8988T (cell line): ENCODE measurements around the gene NSUN4.
A peak's percentile ranks its signal among the peaks of the same experiment; 100 is the strongest.
"Not testable (repeated sequence)": the region's sequence is repeated elsewhere in the genome, so short reads cannot be mapped to it uniquely, and the experiment has no call there.

Experiments
- DNase-seq: peaks from one replicate; pipeline ENCODE4 v3.0.0; 2011

The NSUN4 gene

GRCh38 chr1:46340404-46341221 lies at the start of gene NSUN4:
NSUN4 (plus strand) TSS chr1:46340807; CDS start chr1:46340827, 20 bp downstream.
- peak; percentile 41 for DNase-seq

DNA sequence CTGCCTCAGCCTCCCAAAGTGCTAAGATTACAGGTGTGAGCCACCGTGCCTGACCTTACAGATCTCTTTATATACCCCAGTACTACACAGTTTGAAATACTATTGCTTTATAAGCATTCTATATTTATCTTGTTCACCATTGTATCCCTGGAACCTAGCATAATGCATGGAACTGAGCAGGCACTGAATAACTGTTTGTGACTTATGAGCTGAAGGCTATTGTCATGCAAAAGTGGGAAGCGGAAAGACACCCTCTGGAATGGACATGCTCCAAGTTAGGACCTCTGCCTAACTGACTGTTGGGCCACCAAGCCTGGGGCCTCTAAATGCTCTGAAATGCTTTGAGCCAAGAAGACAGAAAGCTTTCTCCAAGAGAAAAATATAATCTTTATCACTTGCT lies 45.3 kb upstream of the NSUN4 start:
- no peak for DNase-seq

- DNase-seq = no peak
Measured at GRCh38 chr1:46298387-46298786, 42.2 kb upstream of the NSUN4 start.

- DNase-seq = no peak
Measured at GRCh38 chr1:46300673-46301405, 39.8 kb upstream of the NSUN4 start.

DNA sequence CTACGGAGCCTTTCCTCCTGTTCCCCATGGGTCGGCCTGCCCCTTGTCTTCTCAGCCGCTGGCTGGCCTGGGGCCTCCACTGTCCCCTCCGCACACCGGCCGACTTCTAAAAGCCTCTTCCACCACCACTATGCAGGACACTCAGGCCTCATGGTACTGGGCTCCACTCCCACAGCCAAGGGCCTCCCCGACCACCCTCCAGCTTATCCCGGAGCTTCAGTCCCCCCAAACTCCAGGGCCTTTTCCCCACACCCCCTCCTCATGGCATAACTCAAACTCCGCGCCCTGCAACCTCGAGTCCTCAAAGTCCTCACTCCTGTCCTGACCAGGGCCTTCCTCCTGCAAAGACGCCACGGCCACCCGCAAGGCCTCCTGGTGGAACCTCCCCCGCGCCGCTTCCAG lies 39.2 kb upstream of the NSUN4 start:
- DNase-seq = no peak

DNA sequence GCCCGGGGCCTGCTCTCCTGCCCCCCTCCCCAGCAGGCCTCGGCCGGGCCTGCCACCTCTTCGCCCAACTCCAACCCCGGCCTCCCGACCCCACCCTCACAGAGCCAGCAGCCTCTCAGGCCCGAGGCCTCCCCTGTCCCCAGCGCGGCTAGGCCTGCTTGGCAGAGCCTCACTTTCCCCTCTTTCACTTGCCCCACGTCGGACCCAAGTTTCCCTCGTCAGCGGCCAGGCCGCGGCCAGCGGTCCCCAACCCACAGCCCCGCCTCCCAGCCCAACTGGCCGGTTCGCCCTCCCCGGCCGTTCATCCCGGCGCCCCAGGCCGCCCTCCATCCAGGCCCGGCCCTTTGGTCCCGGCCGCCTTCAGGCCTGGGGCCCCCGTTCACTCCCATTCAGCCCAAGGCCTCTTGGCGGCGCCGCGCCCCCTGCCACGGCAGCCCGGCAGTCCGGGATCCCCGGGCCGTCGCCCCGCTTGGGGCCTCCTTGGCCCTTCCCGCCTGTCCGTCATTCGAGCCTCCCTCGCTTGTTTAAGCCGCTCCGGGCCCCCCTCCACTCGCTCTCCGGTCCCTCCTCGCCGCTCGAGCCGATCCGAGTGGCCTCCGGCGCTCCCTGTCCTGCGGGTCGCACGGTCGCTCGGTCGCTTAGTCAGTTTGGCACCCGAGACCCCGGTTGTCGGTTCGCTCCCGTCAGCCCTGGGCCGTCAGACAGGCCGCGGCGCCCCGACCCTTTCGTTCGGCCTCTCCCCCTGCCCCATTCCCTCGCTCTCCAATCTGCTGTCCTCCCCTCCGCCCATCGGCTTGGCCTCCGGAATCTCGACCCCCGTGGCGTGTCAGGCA lies 38.6 kb upstream of the NSUN4 start:
- no peak for DNase-seq

GRCh38 chr1:46302641-46303037 lies 38.0 kb upstream of the NSUN4 start:
- no peak for DNase-seq

GRCh38 chr1:46303038-46303871 lies 37.4 kb upstream of the NSUN4 start, which contains the start of the genes LRRC41 and UQCRH:
LRRC41 (minus strand) TSS chr1:46303616; CDS start chr1:46303322, 294 bp downstream.
UQCRH (plus strand) TSS chr1:46303698; CDS start chr1:46303767, 69 bp downstream.
- DNase-seq = peak; percentile 72

DNA sequence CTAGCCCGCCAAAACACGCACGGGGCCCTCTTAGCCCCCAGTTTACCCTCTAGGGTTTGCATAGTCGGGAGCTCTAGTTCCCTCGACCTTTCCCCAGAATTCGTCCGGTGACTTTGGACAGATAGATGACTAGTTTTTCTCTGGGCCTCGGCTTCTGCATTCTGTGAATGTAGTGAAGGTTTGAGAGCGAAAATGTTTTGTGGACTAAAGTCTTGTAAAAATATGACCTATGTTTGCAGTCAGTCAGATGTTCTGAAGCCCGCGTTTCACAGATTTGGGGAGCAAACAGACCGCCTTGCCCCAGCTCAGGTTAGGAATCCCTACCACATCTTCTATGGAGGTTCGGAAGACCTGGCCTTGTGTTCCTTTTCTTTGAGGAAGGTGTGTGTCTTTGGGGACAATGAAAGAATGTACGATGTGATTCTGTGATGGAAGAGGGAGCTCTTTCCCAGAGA lies 36.7 kb upstream of the NSUN4 start:
- DNase-seq = no peak

- DNase-seq = no peak
Measured at GRCh38 chr1:46306159-46306530, 34.5 kb upstream of the NSUN4 start.

- no peak for DNase-seq
Measured at GRCh38 chr1:46309401-46310159, 31.0 kb upstream of the NSUN4 start.

DNA sequence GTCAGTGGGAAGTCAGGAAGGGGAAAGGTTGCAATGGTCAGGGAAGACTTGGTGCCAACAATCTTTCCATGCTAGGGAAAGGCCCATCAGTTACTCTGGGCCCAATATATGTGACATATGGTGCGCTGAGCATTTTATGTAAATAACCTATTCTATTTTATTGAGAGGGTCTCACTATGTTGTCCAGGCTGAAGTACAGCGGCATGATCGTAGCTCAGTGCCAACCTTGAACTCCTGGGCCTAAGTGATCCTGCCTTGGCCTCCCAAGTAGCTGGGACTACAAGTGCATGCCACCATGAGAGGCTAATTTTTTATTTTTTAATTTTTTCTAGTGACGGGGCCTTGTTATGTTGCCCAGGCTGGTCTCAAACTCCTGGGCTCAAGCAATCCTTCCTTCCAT lies 30.3 kb upstream of the NSUN4 start:
- no peak for DNase-seq

GRCh38 chr1:46315669-46316403 lies 24.8 kb upstream of the NSUN4 start:
- DNase-seq = no peak

GRCh38 chr1:46317323-46317722 lies 23.3 kb upstream of the NSUN4 start:
- no peak for DNase-seq

DNA sequence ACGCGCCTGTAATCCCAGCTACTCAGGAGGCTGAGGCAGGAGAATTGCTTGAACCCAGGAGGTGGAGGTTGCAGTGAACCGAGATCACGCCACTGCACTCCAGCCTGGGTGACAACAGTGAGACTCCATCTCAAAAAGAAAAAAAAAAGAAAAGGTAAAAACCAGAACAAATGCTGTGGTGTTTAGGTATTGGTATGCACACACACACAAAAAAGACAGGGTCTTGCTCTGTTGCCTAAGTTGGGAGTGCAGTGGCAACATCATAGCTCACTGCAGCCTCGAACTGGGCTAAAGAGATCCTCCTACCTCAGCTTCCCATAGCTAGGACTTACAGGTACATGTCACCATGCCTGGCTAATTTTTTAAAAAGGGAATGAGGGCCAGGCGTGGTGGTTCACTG lies 21.3 kb upstream of the NSUN4 start:
- DNase-seq = not testable (repeated sequence)

- DNase-seq = not testable (repeated sequence)
Measured at GRCh38 chr1:46319960-46320914, 20.4 kb upstream of the NSUN4 start.

DNA sequence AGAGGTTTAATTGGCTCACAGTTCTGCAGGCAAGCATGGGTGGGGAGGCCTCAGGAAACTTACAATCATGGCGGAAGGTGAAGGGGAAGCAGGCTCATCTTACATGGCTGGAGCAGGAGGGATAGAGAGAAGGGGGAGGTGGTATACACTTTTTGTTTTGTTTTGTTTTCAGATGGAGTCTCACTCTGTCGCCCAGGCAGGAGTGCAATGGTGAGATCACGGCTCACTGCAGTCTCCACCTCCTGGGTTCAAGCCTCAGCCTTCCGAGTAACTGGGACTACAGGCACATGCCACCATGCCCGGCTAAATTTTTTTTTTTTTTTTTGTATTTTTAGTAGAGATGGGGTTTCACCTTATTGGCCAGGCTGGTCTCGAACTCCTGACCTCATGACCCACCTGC lies 18.4 kb upstream of the NSUN4 start:
- not testable (repeated sequence) for DNase-seq

GRCh38 chr1:46325285-46326076 lies 15.1 kb upstream of the NSUN4 start:
- DNase-seq = not testable (repeated sequence)
